GM10248 (cell line): ENCODE results near the gene UBASH3B.
A peak's percentile ranks its signal among the peaks of the same experiment; 100 is the strongest.

ENCODE experiments used
- CTCF ChIA-PET: fragments of 300-600 bp; sonication (Branson Sonifier 250); formaldehyde crosslinking; extraction: SDS; loops from one replicate; lab custom pipeline; 2021; ENCODE audit warnings: antibody characterized with exemption; lab: Yijun Ruan, JAX
- POLR2A ChIA-PET: fragments of 350-650 bp; sonication (Branson Sonifier 250); formaldehyde crosslinking; extraction: SDS; loops from one replicate; lab custom pipeline; 2020; ENCODE audit warnings: antibody characterized with exemption; lab: Yijun Ruan, JAX
- DNase-seq: peaks from one replicate; pipeline ENCODE4 v3.0.0; 2012; ENCODE audit errors: extremely low spot score
- CTCF ChIP-seq: IDR thresholded peaks from 2 replicates; pipeline ENCODE4 v1.5.1; 2012; ENCODE audit warnings: mild to moderate bottlenecking, low read depth; ENCODE audit errors: extremely low read depth, missing control alignments, control extremely low read depth

UBASH3B gene

GRCh38 chr11:122837528-122838346, 182.2 kb downstream of the UBASH3B start:
- no peak for DNase-seq
- POLR2A ChIA-PET, result no interaction called here
- CTCF ChIA-PET, result interaction anchor here (1.0 to 2.6 kb wide), 6 partner anchors 15 to 186 kb away, joined by 3 to 7 read pairs (median 5); no protein-coding TSS in a partner anchor
- no peak for TF ChIP-seq CTCF

GRCh38 chr11:122843281-122844141, 188.0 kb downstream of the UBASH3B start:
- TF ChIP-seq CTCF, result no peak
- CTCF ChIA-PET, result interaction anchor here (0.9 to 5.3 kb wide), 10 partner anchors 10 to 211 kb away, joined by 3 to 31 read pairs (median 3); no protein-coding TSS in a partner anchor
- POLR2A ChIA-PET, result no interaction called here
- DNase-seq, result peak; percentile 26

GRCh38 chr11:122847466-122847865, 191.9 kb downstream of the UBASH3B start:
- POLR2A ChIA-PET, result interaction anchor here (0.6 to 0.8 kb wide), 2 partner anchors 39 to 215 kb away, joined by 3 read pairs; partner anchors contain the start of gene HSPA8
- DNase-seq, result no peak
- CTCF ChIA-PET, result interaction anchor here (0.7 to 5.3 kb wide), 9 partner anchors 12 to 219 kb away, joined by 3 to 31 read pairs (median 4); no protein-coding TSS in a partner anchor
- TF ChIP-seq CTCF, result no peak

- no peak for TF ChIP-seq CTCF
- no peak for DNase-seq
- ChIA-PET CTCF (interaction anchor here (1.2 to 5.3 kb wide), 6 partner anchors 13 to 94 kb away, joined by 3 to 31 read pairs (median 5); no protein-coding TSS in a partner anchor), POLR2A (no interaction called here)
These were observed 192.7 kb downstream of the UBASH3B start for GRCh38 chr11:122848186-122848585.

- DNase-seq, result no peak
- ChIA-PET CTCF (interaction anchor here (1.0 to 17.7 kb wide), 10 partner anchors 16 to 222 kb away, joined by 3 to 257 read pairs (median 38); no protein-coding TSS in a partner anchor), POLR2A (no interaction called here)
- TF ChIP-seq CTCF, result no peak
These were observed 194.6 kb downstream of the UBASH3B start for GRCh38 chr11:122850076-122850631.
